Measurements from ENCODE around the gene SUSD6. TPM values are rescaled to one million over a fixed set of nuclear protein-coding genes. Genes with fewer than 3 reads are reported as not detected.

The SUSD6 gene
- total and polyA plus RNA-seq, 4 donors, result 6.8 to 10.8 (median 7.6) TPM

GRCh38 chr14:69574263-69574953 lies 37.0 kb upstream of the SUSD6 start, which contains the start of gene CCDC177:
Gene CCDC177 (minus strand): TSS chr14:69574871. CDS start chr14:69573622, 1,249 bp downstream.
- peaks cover 8 to 33% (median 16%) of the 10 kb centered on the region in 4 donors for H3K4me1 ChIP-seq (ENCODE audit: control insufficient read depth in 4 of 4, insufficient read depth in 4 of 4, low read length in 3 of 4)
- DNase-seq (ENCODE audit: low spot score), result peak; percentile 64
- no peak within 1 kb of the TSS for H3K27ac ChIP-seq (ENCODE audit: low read depth in 1 of 2, low read length in 2 of 2)
- peaks cover 0 to 16% (median 8%) of the 10 kb centered on the region in 4 donors for H3K27me3 ChIP-seq (ENCODE audit: control insufficient read depth in 4 of 4, insufficient read depth in 4 of 4, low read length in 3 of 4)
- H3K36me3 ChIP-seq (ENCODE audit: control insufficient read depth in 4 of 4, insufficient read depth in 3 of 4, low read depth in 1 of 4, low read length in 3 of 4), result no peaks in the 10 kb centered on the region
- TF ChIP-seq ATF3 (IDR thresholded peaks at IDR 0.05), result no peak
- no peak for TF ChIP-seq HNF4G (IDR thresholded peaks at IDR 0.05)
- TF ChIP-seq RAD21 (IDR thresholded peaks at IDR 0.05), result peak; percentile 83 to 85
- peak; percentile 74 for TF ChIP-seq CTCF (IDR thresholded peaks at IDR 0.05; ENCODE audit: low read depth, low read length, missing input control)
- 2% methylated on average over 52 of the region's 52 CpGs for WGBS
- H3K4me3 ChIP-seq (ENCODE audit: low read depth in 1 of 3, low read length in 3 of 3), result no peak within 1 kb of the TSS
- no peaks in the 10 kb centered on the region for H3K9me3 ChIP-seq (ENCODE audit: control insufficient read depth in 4 of 4, low read length in 3 of 4)
- H3K9ac ChIP-seq (ENCODE audit: low read depth in 1 of 2, low read length in 2 of 2), result no peak within 1 kb of the TSS

GRCh38 chr14:69574954-69575295 lies 36.5 kb upstream of the SUSD6 start:
- H3K27ac ChIP-seq (ENCODE audit: low read depth in 1 of 2, low read length in 2 of 2), result no peak overlapping the region
- no peak overlapping the region for H3K4me3 ChIP-seq (ENCODE audit: low read depth in 1 of 3, low read length in 3 of 3)
- 42% methylated on average over 5 of the region's 5 CpGs for WGBS
- DNase-seq (ENCODE audit: low spot score), result no peak
- no peaks in the 10 kb centered on the region for H3K36me3 ChIP-seq (ENCODE audit: control insufficient read depth in 4 of 4, insufficient read depth in 3 of 4, low read depth in 1 of 4, low read length in 3 of 4)
- H3K4me1 ChIP-seq (ENCODE audit: control insufficient read depth in 4 of 4, insufficient read depth in 4 of 4, low read length in 3 of 4), result peaks cover 8 to 33% (median 16%) of the 10 kb centered on the region in 4 donors
- H3K9me3 ChIP-seq (ENCODE audit: control insufficient read depth in 4 of 4, low read length in 3 of 4), result no peaks in the 10 kb centered on the region
- no peak overlapping the region for H3K9ac ChIP-seq (ENCODE audit: low read depth in 1 of 2, low read length in 2 of 2)
- no peak for TF ChIP-seq ATF3 (IDR thresholded peaks at IDR 0.05)
- no peak for TF ChIP-seq JUND (IDR thresholded peaks at IDR 0.05)
- TF ChIP-seq ZBTB33 (IDR thresholded peaks at IDR 0.05), result no peak
- no peak for TF ChIP-seq EGR1 (IDR thresholded peaks at IDR 0.05; ENCODE audit: low read depth in 2 of 2)
- no peak for TF ChIP-seq FOXA1 (IDR thresholded peaks at IDR 0.05)
- peaks cover 0 to 16% (median 7%) of the 10 kb centered on the region in 4 donors for H3K27me3 ChIP-seq (ENCODE audit: control insufficient read depth in 4 of 4, insufficient read depth in 4 of 4, low read length in 3 of 4)

GRCh38 chr14:69579476-69579875 lies 31.9 kb upstream of the SUSD6 start:
- Histone ChIP-seq H3K36me3 (ENCODE audit: control insufficient read depth in 4 of 4, insufficient read depth in 3 of 4, low read depth in 1 of 4, low read length in 3 of 4) (no peaks in the 10 kb centered on the region), H3K9ac (ENCODE audit: low read depth in 1 of 2, low read length in 2 of 2) (no peak overlapping the region), H3K4me3 (ENCODE audit: low read depth in 1 of 3, low read length in 3 of 3) (no peak overlapping the region), H3K4me1 (ENCODE audit: control insufficient read depth in 4 of 4, insufficient read depth in 4 of 4, low read length in 3 of 4) (peaks cover 0 to 7% (median 4%) of the 10 kb centered on the region in 4 donors), H3K9me3 (ENCODE audit: control insufficient read depth in 4 of 4, low read length in 3 of 4) (no peaks in the 10 kb centered on the region), H3K27ac (ENCODE audit: low read depth in 1 of 2, low read length in 2 of 2) (peak overlapping the region; percentile 63 to 64), H3K27me3 (ENCODE audit: control insufficient read depth in 4 of 4, insufficient read depth in 4 of 4, low read length in 3 of 4) (no peaks in the 10 kb centered on the region)
- no peak for DNase-seq (ENCODE audit: low spot score)
- WGBS, result 91% methylated on average over 2 of the region's 2 CpGs
- no peak for TF ChIP-seq ZBTB33 (IDR thresholded peaks at IDR 0.05)
- TF ChIP-seq YY1 (IDR thresholded peaks at IDR 0.05), result no peak
- no peak for TF ChIP-seq HNF4G (IDR thresholded peaks at IDR 0.05)
- no peak for TF ChIP-seq TAF1 (conservative IDR thresholded peaks at IDR 0.05)
- TF ChIP-seq FOXA2 (IDR thresholded peaks at IDR 0.05), result no peak
- TF ChIP-seq JUND (IDR thresholded peaks at IDR 0.05), result no peak
- no peak for TF ChIP-seq MAX (IDR thresholded peaks at IDR 0.05)
- TF ChIP-seq SP1 (IDR thresholded peaks at IDR 0.05), result no peak
- TF ChIP-seq NR2F2 (IDR thresholded peaks at IDR 0.05), result no peak
- no peak for TF ChIP-seq RAD21 (IDR thresholded peaks at IDR 0.05)
- TF ChIP-seq FOXA1 (IDR thresholded peaks at IDR 0.05), result no peak
- no peak for TF ChIP-seq REST (IDR thresholded peaks at IDR 0.05)
- TF ChIP-seq EGR1 (IDR thresholded peaks at IDR 0.05; ENCODE audit: low read depth in 2 of 2), result no peak

All from liver (tissue), 9 donors.